Measurements from ENCODE around the gene WNT11.

WNT11 gene

GRCh38 chr11:76149713-76150112 lies 56.6 kb downstream of the WNT11 start:
- Histone ChIP-seq H3K9me3 (ENCODE audit: control insufficient read depth, insufficient read depth, low read length) (no peaks in the 10 kb centered on the region), H3K27me3 (ENCODE audit: control insufficient read depth, insufficient read depth, low read length) (peaks cover 23% of the 10 kb centered on the region), H3K36me3 (ENCODE audit: control insufficient read depth, insufficient read depth, low read length) (no peaks in the 10 kb centered on the region), H3K4me1 (ENCODE audit: control insufficient read depth, insufficient read depth, low read length) (peaks cover 3% of the 10 kb centered on the region), H3K27ac (ENCODE audit: low read depth, low read length) (no peak overlapping the region), H3K4me3 (ENCODE audit: low read depth, low read length) (no peak overlapping the region), H3K9ac (ENCODE audit: low read depth, low read length) (no peak overlapping the region)

GRCh38 chr11:76148941-76149613 lies 57.2 kb downstream of the WNT11 start:
- Histone ChIP-seq H3K4me1 (ENCODE audit: control insufficient read depth, insufficient read depth, low read length) (peaks cover 3% of the 10 kb centered on the region), H3K27ac (ENCODE audit: low read depth, low read length) (no peak overlapping the region), H3K9ac (ENCODE audit: low read depth, low read length) (no peak overlapping the region), H3K4me3 (ENCODE audit: low read depth, low read length) (no peak overlapping the region), H3K27me3 (ENCODE audit: control insufficient read depth, insufficient read depth, low read length) (peaks cover 23% of the 10 kb centered on the region), H3K9me3 (ENCODE audit: control insufficient read depth, insufficient read depth, low read length) (no peaks in the 10 kb centered on the region), H3K36me3 (ENCODE audit: control insufficient read depth, insufficient read depth, low read length) (no peaks in the 10 kb centered on the region)

- Histone ChIP-seq H3K4me3 (ENCODE audit: low read depth, low read length) (no peak overlapping the region), H3K36me3 (ENCODE audit: control insufficient read depth, insufficient read depth, low read length) (no peaks in the 10 kb centered on the region), H3K9ac (ENCODE audit: low read depth, low read length) (no peak overlapping the region), H3K9me3 (ENCODE audit: control insufficient read depth, insufficient read depth, low read length) (no peaks in the 10 kb centered on the region), H3K4me1 (ENCODE audit: control insufficient read depth, insufficient read depth, low read length) (peaks cover 3% of the 10 kb centered on the region), H3K27ac (ENCODE audit: low read depth, low read length) (no peak overlapping the region), H3K27me3 (ENCODE audit: control insufficient read depth, insufficient read depth, low read length) (peaks cover 16% of the 10 kb centered on the region)
Observed at GRCh38 chr11:76148231-76148630, 58.1 kb downstream of the WNT11 start.

- H3K27me3 ChIP-seq (ENCODE audit: control insufficient read depth, insufficient read depth, low read length): peaks cover 10% of the 10 kb centered on the region
- H3K27ac ChIP-seq (ENCODE audit: low read depth, low read length): no peak overlapping the region
- H3K4me1 ChIP-seq (ENCODE audit: control insufficient read depth, insufficient read depth, low read length): no peaks in the 10 kb centered on the region
- no peaks in the 10 kb centered on the region; the same call in 1 of the 2 replicates for H3K36me3 ChIP-seq (ENCODE audit: control insufficient read depth, insufficient read depth, low read length)
- H3K9ac ChIP-seq (ENCODE audit: low read depth, low read length): no peak overlapping the region
- H3K4me3 ChIP-seq (ENCODE audit: low read depth, low read length): no peak overlapping the region
- no peaks in the 10 kb centered on the region for H3K9me3 ChIP-seq (ENCODE audit: control insufficient read depth, insufficient read depth, low read length)
Observed at GRCh38 chr11:76147106-76147740, 59.1 kb downstream of the WNT11 start.

GRCh38 chr11:76143274-76143673 lies 63.0 kb downstream of the WNT11 start:
- Histone ChIP-seq H3K4me3 (ENCODE audit: low read depth, low read length) (no peak overlapping the region), H3K27ac (ENCODE audit: low read depth, low read length) (no peak overlapping the region), H3K9me3 (ENCODE audit: control insufficient read depth, insufficient read depth, low read length) (no peaks in the 10 kb centered on the region), H3K36me3 (ENCODE audit: control insufficient read depth, insufficient read depth, low read length) (peaks cover 4% of the 10 kb centered on the region; the same call in 1 of the 2 replicates), H3K27me3 (ENCODE audit: control insufficient read depth, insufficient read depth, low read length) (no peaks in the 10 kb centered on the region), H3K9ac (ENCODE audit: low read depth, low read length) (no peak overlapping the region), H3K4me1 (ENCODE audit: control insufficient read depth, insufficient read depth, low read length) (no peaks in the 10 kb centered on the region)

- Histone ChIP-seq H3K4me3 (ENCODE audit: low read depth, low read length) (no peak overlapping the region), H3K27ac (ENCODE audit: low read depth, low read length) (no peak overlapping the region), H3K27me3 (ENCODE audit: control insufficient read depth, insufficient read depth, low read length) (no peaks in the 10 kb centered on the region), H3K36me3 (ENCODE audit: control insufficient read depth, insufficient read depth, low read length) (peaks cover 4% of the 10 kb centered on the region; the same call in 1 of the 2 replicates), H3K4me1 (ENCODE audit: control insufficient read depth, insufficient read depth, low read length) (no peaks in the 10 kb centered on the region), H3K9ac (ENCODE audit: low read depth, low read length) (no peak overlapping the region), H3K9me3 (ENCODE audit: control insufficient read depth, insufficient read depth, low read length) (no peaks in the 10 kb centered on the region)
Observed at GRCh38 chr11:76141901-76142588, 64.3 kb downstream of the WNT11 start.

GRCh38 chr11:76140912-76141574 lies 65.3 kb downstream of the WNT11 start:
- peaks cover 4% of the 10 kb centered on the region; the same call in 1 of the 2 replicates for H3K36me3 ChIP-seq (ENCODE audit: control insufficient read depth, insufficient read depth, low read length)
- H3K9ac ChIP-seq (ENCODE audit: low read depth, low read length): no peak overlapping the region
- no peak overlapping the region for H3K4me3 ChIP-seq (ENCODE audit: low read depth, low read length)
- no peaks in the 10 kb centered on the region for H3K27me3 ChIP-seq (ENCODE audit: control insufficient read depth, insufficient read depth, low read length)
- H3K27ac ChIP-seq (ENCODE audit: low read depth, low read length): no peak overlapping the region
- H3K9me3 ChIP-seq (ENCODE audit: control insufficient read depth, insufficient read depth, low read length): no peaks in the 10 kb centered on the region
- no peaks in the 10 kb centered on the region for H3K4me1 ChIP-seq (ENCODE audit: control insufficient read depth, insufficient read depth, low read length)

GRCh38 chr11:76139314-76139713 lies 67.0 kb downstream of the WNT11 start:
- H3K4me1 ChIP-seq (ENCODE audit: control insufficient read depth, insufficient read depth, low read length): no peaks in the 10 kb centered on the region
- H3K27ac ChIP-seq (ENCODE audit: low read depth, low read length): no peak overlapping the region
- H3K36me3 ChIP-seq (ENCODE audit: control insufficient read depth, insufficient read depth, low read length): peaks cover 4% of the 10 kb centered on the region; the same call in 1 of the 2 replicates
- H3K9me3 ChIP-seq (ENCODE audit: control insufficient read depth, insufficient read depth, low read length): no peaks in the 10 kb centered on the region
- H3K9ac ChIP-seq (ENCODE audit: low read depth, low read length): no peak overlapping the region
- no peak overlapping the region for H3K4me3 ChIP-seq (ENCODE audit: low read depth, low read length)
- H3K27me3 ChIP-seq (ENCODE audit: control insufficient read depth, insufficient read depth, low read length): no peaks in the 10 kb centered on the region
